ENCODE results near the gene IGFALS. TPM values are rescaled to one million over a fixed set of nuclear protein-coding genes. Genes with fewer than 3 reads are reported as not detected.

The IGFALS gene
- total RNA-seq, 1 donor from 2014 or later: 0.12 TPM

DNA sequence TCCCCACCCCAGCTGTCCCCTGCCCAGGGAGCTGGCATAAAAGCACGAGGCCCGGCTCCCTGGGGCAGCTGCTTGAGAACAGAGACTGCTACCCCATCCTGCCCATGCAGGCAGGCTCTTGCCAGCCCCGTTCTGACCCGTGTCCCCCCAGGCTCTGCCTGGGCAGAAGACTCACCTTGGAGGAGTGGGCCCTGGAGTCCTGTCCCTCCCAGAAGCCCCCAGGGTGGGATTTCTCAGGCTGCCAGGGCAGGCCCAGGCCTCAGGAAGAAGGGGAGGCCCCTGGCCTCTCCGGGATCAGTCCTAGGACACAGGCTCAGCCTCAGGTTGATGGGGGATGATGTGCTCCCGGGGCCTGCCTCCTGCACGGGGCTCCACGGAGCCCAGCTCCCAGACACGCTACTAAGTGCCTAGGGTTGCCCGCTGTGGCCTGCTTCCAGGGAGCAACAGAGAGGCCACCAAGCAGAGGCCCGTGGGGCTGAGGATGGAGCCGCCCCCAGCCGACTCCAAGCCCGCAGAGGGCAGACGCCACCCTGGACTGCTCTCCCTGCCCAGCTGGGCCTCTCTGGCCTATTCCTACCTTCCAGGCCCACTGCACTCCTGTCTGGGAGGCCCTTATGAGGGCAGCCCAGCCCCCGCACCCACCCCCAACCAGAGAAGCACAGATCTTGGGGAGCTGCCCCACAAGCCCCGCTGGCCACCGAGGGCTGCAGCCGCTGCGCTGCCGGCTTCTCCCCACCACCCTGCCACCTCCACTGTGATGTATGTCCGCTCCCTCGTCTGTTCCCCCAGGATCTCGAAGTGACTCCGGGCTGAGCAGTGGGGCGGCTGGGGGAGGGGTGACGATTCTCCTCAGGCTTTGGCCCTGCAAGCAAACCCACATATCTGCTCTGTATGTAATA, 23.9 kb downstream of the IGFALS start:
- peak overlapping the region; percentile 63 for H3K27ac Mint-ChIP-seq (ENCODE audit: unreplicated experiment)
- peak overlapping the region; percentile 22 for H3K4me3 Mint-ChIP-seq (ENCODE audit: unreplicated experiment)
- no peaks in the 10 kb centered on the region for H3K27me3 Mint-ChIP-seq (ENCODE audit: low read depth)
- H3K4me1 Mint-ChIP-seq (ENCODE audit: low read depth): peaks cover 21% of the 10 kb centered on the region
- DNase-seq (ENCODE audit: low spot score): no peak
- TF ChIP-seq, protein P1, sequence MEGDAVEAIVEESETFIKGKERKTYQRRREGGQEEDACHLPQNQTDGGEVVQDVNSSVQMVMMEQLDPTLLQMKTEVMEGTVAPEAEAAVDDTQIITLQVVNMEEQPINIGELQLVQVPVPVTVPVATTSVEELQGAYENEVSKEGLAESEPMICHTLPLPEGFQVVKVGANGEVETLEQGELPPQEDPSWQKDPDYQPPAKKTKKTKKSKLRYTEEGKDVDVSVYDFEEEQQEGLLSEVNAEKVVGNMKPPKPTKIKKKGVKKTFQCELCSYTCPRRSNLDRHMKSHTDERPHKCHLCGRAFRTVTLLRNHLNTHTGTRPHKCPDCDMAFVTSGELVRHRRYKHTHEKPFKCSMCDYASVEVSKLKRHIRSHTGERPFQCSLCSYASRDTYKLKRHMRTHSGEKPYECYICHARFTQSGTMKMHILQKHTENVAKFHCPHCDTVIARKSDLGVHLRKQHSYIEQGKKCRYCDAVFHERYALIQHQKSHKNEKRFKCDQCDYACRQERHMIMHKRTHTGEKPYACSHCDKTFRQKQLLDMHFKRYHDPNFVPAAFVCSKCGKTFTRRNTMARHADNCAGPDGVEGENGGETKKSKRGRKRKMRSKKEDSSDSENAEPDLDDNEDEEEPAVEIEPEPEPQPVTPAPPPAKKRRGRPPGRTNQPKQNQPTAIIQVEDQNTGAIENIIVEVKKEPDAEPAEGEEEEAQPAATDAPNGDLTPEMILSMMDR (IDR thresholded peaks at IDR 0.05): no peak
- peaks cover 4% of the 10 kb centered on the region for H3K36me3 Mint-ChIP-seq (ENCODE audit: low read depth)
- H3K9me3 Mint-ChIP-seq (ENCODE audit: low read depth): no peaks in the 10 kb centered on the region

GRCh38 chr16:1768767-1769401, 24.6 kb downstream of the IGFALS start:
- Mint-ChIP-seq H3K36me3 (ENCODE audit: low read depth) (peaks cover 4% of the 10 kb centered on the region), H3K9me3 (ENCODE audit: low read depth) (no peaks in the 10 kb centered on the region), H3K4me3 (ENCODE audit: unreplicated experiment) (no peak overlapping the region), H3K27me3 (ENCODE audit: low read depth) (no peaks in the 10 kb centered on the region), H3K27ac (ENCODE audit: unreplicated experiment) (no peak overlapping the region), H3K4me1 (ENCODE audit: low read depth) (peaks cover 17% of the 10 kb centered on the region)
- no peak for DNase-seq (ENCODE audit: low spot score)
- TF ChIP-seq, protein P1 (IDR thresholded peaks at IDR 0.05): no peak

- TF ChIP-seq, protein P1 (IDR thresholded peaks at IDR 0.05): no peak
- Mint-ChIP-seq H3K27me3 (ENCODE audit: low read depth) (no peaks in the 10 kb centered on the region), H3K36me3 (ENCODE audit: low read depth) (peaks cover 4% of the 10 kb centered on the region), H3K9me3 (ENCODE audit: low read depth) (no peaks in the 10 kb centered on the region), H3K27ac (ENCODE audit: unreplicated experiment) (no peak overlapping the region), H3K4me1 (ENCODE audit: low read depth) (peaks cover 15% of the 10 kb centered on the region), H3K4me3 (ENCODE audit: unreplicated experiment) (no peak overlapping the region)
- no peak for DNase-seq (ENCODE audit: low spot score)
Measured at GRCh38 chr16:1768061-1768766, 25.3 kb downstream of the IGFALS start.

GRCh38 chr16:1767116-1767994, 26.1 kb downstream of the IGFALS start:
- Mint-ChIP-seq H3K36me3 (ENCODE audit: low read depth) (peaks cover 4% of the 10 kb centered on the region), H3K27ac (ENCODE audit: unreplicated experiment) (no peak overlapping the region), H3K4me3 (ENCODE audit: unreplicated experiment) (no peak overlapping the region), H3K9me3 (ENCODE audit: low read depth) (no peaks in the 10 kb centered on the region), H3K4me1 (ENCODE audit: low read depth) (peaks cover 15% of the 10 kb centered on the region), H3K27me3 (ENCODE audit: low read depth) (no peaks in the 10 kb centered on the region)
- TF ChIP-seq, protein P1 (IDR thresholded peaks at IDR 0.05): no peak
- no peak for DNase-seq (ENCODE audit: low spot score)

All from chondrocyte (in vitro differentiated cells).